NCI-H128 (cell line): ENCODE data around the gene KLHDC10.
A peak's percentile ranks its signal among the peaks of the same experiment; 100 is the strongest.
"Not testable (repeated sequence)": the region's sequence is repeated elsewhere in the genome, so short reads cannot be mapped to it uniquely, and the experiment has no call there.

Experiments
- DNase-seq: peaks from one replicate; lab custom pipeline; 2025; ENCODE audit not compliant: unreplicated experiment; lab: John Stamatoyannopoulos, UW

The KLHDC10 gene

DNA sequence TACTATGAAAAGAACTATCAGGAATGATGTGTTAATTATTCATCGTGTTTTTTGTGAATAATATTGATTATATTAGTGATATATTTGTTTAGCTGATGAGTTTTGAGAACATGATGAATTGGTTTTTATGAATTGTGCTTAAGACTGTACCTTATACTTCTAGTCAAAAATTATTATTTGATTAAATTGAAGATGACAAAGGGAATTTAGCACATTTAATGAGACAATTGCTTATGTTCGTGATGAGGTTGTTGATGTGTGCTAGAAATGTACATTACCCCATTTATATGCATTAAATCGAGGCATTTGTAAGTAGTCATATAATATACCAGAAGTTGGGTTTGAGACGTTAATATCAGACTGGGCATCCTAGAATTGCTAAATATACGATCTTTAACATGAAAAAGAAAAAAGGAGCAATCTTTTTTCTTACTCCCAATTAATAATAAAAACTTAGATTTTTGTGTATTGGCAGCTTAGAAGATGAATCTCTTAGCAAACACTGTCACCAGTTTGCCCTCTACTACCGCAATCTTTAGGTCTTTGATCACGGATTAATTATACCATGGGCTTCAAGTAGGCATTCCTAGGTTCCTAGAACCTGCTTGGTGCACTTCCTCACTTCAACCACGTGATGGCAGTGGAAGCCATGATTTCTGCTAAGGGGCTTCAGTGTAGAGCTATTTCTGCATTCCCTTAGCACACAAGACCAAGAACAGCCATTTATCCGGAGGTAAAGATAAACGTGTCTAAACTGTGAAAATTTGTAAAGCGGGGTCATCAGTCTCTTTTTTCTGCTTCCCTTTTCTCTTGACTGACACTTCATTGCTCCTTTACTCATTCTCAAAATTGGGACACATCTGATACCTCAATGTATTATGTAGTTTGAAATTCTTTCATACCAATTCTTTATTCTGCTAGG lies 1.6 kb downstream of the KLHDC10 start:
- peak; percentile 86 for DNase-seq

DNA sequence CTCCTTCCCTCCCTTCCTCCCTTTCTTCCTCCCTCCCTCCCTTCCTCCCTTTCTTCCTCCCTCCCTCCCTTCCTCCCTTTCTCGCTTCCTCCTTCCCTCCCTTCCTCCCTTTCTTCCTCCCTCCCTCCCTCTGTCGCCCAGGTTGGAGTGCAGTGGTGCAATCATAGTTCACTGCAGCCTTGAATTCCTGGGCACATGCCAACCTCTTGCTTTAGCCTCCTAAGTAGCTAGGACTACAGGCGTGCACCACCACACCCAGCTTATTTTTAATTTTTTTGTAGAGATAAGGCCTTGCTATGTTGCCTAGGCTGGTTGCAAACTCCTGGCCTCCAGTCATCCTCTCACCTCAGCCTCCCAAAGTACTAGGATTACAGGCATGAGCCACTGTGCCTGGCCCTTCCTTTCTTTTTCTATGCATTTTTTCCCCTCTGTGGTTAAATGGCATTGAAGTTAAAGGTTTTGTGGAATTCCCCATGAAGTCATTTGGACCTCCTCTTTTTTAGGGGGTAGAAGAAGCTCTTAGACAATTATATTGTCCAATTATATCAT lies 9.6 kb downstream of the KLHDC10 start:
- no peak for DNase-seq

DNA sequence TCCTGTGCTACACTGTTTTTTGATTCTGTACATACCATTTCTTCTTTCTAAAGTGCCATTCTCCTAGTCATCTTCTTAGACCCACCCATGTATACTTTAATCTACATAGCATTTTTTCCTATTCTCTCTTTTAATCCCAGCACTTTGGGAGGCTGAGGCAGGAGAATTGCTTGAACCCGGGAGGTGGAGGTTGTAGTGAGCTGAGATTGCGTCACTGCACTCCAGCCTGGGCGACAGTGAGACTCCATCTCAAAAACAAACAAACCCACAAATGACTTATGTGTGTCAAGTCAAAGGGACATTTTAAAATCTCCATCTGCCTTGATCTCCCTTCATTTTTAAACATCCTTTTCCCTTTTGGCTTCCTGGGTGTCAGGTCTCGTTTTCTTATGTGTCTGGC lies 13.2 kb downstream of the KLHDC10 start:
- not testable (repeated sequence) for DNase-seq

DNA sequence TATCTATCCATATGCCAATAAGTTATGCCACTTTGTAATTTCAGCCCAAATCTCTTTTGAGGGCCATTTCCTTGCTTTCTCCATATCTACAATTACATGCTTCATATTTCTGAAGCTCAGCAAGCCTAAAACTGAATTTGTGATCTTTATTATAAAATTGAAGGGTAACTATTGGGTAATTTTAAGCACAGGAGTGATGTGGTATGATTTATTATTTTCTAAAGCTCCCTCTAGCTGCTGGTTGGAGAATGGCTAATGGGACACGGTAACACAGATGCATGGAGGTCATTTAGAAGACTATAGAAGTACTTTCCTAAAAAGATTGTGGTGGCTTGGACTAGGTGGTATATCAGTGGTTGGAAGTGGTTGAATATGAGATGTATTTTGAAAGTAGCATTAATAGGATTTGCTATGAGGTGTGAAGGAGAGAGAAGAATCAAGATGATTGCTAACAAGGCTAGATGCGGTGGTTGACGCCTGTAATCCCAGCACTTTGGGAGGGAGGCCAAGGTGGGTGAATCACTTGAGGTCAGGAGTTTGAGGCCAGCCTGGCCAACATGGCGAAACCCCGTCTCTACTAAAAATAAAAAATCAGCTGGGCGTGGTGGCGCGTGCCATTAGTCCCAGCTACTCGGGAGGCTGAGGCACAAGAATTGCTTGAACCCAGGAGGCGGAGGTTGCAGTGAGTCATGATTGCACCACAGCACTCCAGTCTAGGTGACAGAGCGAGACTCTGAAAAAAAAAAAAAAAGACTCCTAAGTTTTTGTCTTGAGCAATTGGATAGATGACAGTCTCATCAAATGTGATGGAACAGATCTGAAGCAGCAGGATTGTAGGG lies 13.9 kb downstream of the KLHDC10 start:
- DNase-seq, result no peak

DNA sequence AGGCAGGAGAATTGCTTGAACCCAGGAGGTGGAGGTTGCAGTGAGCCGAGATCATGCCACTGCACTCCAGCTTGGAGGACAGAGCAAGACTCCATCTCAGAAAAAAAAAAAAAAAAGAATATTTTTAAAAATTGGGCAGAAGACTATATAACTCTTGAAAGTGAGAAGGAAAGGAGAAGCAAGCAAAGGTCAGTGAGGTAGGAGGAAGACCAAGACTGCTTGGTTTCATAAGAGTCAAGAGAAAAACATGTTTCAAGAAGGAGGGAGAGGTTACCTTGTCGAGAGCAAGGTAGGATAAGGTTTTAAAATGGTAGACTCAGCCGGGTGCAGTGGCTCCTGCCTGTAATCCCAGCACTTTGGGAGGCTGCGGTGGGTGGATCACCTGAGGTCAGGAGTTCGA lies 14.9 kb downstream of the KLHDC10 start:
- DNase-seq, result not testable (repeated sequence)

DNA sequence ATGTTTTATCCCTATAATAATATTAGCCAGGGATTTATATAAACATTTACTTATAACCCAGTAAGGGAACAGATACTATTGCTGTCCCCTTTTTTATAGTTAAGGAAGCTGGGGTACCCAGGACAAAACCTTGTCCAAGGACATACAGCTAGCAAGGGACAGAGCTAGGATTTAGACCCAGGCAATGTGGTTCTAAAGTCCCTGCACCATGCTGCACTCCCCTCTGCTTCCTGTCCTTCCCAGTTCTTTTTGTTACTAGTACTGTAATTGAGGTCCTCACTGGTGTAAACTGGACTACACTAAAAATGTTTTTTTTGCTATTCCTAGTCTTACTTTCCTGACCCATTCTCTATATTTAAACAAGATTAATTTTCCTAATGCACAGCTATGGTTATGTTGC lies 16.6 kb downstream of the KLHDC10 start:
- no peak for DNase-seq

DNA sequence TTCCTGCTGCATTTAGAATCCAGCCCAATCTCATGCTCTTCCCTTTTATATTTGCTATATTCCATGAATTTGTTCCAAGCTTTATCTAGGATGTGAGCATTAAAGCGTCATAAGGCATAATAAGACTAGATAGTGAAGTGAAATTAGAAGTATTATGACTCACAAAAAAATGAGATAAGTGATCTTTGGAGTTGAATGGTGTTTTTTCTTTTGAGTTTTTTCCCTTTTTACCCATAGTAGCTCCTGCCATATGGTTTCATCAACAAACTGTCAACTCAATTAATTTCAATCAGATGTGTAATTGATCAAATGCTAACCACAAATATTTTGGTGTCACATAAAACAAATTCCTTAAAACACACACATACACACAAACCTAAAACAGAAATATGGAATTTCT lies 17.0 kb downstream of the KLHDC10 start:
- DNase-seq, result no peak

DNA sequence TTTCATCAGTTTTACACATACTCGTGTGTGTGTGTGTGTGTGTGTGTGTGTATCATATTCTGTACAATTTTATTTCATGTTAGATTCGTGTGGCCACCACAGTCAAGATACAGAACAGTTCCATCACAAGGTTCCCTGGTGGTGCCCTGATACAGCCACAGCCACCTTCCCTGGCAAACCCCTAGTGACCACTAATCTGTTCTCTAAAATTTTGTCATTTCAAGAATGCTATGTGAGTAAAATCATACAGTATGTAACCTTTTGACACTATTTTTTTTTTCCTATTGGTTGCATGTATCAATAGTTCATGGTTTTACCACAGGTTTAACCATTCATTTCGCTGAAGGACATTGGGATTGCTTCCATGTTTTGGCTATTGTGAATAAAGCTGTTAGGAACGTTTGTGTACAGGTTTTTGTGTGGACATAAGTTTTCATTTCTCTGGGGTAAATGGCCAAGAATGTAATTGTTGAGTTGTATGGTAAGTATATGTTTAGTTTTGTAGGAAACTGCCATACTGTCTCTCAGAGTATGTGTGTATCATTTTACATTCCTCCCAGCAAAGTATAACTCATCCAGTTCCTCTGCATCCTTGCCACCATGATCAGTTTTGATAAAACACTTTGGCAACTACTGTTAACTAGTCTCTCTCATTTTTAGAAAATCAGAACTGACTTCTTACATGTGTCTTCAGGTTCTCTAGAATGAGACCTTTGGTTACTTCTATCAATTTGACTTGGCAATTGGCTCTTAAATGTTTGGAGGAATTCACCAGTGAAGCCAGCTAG lies 20.6 kb downstream of the KLHDC10 start:
- no peak for DNase-seq

DNA sequence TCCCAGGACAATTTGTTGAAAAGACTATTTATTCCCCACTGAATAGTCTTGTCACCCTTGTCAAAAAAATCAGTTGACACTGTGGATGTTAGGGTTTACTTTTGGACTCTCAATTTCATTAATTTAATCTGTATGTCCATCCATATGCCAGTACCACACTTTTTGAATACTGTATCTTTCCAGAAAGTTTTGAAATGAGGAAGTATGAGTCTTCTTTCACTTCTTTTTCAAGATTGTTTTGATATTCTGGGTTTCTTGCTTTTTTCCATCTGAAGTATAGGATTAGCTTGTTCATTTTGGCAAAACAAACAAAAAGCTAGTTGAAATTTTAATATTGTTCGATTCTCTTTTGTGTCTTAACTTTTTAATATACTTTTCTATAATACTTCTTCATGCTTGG lies 21.7 kb downstream of the KLHDC10 start:
- no peak for DNase-seq

DNA sequence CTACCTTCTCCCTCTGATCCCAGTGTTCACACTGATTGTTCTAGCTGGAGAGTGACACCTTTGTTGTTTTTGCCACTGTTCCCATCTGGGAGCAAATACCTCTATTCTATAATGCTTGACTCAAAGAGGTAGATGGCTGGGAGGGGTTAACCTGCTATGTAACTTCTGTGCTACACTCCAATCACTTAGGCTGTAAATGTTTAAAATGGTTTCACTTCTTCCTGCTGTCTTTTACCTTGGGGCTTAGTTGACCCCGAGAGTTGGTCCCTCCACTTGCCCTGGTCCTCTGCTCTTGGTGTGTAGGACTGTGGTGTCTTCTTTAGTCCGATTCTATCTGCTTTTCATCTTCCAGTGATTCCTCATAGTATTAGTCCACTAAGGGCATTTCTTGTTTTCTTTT lies 22.3 kb downstream of the KLHDC10 start:
- no peak for DNase-seq

DNA sequence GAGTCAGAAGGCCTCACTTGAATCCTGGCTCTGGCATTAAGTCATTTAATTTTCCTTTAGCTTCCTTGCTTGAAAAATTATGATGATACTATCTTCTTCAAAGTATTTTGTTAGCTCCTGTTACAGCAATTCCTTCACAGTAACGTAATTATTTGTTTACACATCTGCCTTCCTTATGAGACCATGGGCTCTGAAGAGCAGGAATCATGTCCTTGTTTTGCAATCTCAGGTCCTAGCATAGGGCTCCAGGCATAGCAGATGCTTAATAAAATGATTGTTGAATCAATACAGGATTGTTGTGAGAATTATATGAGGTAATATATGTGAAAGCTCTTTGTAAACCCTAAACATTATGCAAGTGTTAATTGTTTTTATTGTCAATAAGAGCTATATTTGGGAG lies 25.5 kb downstream of the KLHDC10 start:
- no peak for DNase-seq

DNA sequence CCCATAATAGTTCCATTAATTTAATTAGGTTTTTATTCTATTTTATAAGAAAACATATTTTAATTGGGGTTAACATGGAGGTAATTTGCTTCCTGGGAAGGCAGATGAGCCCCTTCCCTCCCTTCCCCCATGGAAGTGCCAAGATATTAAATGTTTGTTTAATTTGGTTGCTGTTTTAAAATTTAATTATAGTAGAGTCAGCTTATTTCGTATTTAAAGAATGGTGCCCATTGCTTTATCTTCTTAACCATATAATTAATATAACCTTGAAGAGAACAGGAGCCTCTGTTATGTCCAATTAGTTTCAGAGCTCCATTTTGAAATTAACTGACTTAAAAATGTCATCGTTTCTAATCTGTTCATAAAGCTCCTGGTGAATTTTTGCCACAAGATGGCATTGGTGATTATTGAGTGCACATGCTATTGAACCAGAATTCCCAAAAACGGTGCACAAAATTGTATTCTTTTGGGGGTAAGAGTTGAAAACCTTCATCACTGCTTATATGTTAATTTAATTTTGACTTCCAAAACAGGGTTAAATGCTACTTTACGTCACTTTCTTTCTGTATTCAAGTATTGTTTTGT lies 26.0 kb downstream of the KLHDC10 start:
- DNase-seq, result no peak

DNA sequence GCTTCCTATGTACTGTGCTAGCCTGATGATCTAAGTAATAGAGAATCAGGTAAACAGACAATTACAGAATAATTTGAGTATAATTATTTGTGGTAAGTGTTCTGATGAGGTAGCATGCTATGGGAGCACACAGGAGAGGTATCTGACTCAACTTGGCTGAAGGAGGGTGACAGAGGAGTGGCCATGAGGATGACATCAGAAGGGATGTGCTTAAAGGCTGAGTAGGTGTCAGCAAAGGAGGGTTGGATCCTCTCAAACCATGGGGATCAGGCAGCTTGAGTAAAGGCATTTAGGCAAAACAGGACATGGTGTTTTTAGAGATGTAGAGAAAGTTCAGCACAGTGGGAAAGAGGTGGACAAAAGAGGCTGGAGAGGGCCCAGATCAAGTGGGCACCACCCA lies 29.0 kb downstream of the KLHDC10 start:
- DNase-seq, result no peak

DNA sequence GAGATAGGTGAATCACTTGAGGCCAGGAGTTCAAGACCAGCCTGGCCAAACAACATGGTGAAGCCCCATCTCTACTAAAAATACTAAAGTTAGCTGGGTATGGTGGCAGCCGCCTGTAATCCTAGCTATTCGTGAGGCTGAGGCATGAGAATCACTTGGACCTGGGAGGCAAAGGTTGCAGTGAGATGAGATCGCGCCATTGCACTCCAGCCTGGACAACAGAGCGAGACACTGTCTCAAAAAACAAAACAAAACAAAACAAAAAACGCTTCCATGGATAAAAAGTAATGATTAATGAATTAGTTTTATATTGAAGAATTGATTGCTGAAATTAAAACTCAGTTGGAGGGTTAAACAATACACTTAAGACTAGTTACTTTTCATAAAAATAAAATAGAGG lies 32.3 kb downstream of the KLHDC10 start:
- DNase-seq, result no peak

DNA sequence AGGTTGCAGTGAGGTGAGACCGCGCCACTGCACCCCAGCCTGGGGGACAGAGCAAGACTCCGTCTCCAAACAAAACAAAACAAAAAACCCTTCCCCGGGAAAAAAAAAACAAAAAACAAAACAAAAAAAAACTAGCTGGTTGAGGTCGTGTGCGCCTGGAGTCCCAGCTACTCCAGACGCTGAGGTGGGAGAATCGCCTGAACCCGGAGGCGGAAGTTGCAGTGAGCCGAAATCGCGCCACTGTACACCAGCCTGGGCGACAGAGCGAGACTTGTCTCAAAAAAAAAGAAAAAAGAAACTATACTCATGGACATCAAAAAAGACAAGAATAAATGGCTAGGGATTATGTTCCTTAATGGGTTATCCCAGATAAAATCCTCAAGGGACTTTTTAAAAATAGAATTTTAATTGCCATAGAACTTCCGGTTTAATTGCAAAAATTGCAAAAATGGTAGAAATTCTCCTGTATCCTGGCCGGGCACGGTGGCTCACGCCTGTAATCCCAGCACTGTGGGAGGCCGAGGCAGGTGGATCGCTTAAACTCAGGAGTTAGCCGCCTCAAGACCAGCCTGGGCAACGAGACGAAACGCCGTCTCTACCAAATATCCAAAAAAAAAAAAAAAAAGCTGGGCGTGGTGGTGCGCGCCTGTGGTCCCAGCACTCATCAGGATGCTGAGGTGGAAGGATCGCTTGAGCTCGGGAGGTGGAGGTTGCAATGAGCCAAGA lies 37.8 kb downstream of the KLHDC10 start:
- DNase-seq, result no peak

DNA sequence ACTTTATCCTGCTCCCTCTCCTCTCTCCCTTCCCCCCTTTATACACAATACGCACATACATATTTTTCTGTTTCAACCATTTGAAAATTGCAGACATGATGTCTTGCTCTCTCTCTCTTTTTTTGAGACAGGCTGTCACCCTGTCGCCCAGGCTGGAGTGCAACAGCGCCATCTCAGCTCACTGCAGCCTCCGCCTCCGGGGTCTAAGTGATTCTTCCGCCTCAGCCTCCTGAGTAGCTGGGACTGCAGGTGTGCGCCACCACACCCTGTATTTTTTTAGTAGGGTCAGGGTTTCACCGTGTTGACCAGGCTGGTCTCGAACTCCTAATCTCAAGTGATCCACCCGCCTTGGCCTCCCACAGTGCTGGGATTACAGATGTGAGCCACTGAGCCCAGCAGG lies 38.5 kb downstream of the KLHDC10 start:
- DNase-seq, result no peak

DNA sequence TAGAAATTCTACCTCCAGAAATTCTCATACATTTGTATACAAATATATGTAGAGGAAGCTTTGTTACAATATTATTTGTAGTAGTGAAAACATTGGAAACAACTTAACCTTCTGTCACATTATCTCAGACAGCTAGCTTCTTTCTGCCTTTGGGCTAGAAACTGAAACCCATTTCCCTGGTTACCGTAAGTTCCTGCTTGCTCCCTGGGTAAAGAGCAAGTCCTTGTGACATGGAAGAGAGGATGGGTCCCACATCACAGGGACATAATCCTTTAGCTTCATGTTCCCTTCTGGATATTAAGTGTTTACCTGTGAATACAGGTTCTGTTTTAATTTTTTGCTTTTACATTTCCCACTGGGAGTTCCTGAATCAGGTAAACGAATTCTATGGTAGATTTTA lies 41.8 kb downstream of the KLHDC10 start:
- no peak for DNase-seq

DNA sequence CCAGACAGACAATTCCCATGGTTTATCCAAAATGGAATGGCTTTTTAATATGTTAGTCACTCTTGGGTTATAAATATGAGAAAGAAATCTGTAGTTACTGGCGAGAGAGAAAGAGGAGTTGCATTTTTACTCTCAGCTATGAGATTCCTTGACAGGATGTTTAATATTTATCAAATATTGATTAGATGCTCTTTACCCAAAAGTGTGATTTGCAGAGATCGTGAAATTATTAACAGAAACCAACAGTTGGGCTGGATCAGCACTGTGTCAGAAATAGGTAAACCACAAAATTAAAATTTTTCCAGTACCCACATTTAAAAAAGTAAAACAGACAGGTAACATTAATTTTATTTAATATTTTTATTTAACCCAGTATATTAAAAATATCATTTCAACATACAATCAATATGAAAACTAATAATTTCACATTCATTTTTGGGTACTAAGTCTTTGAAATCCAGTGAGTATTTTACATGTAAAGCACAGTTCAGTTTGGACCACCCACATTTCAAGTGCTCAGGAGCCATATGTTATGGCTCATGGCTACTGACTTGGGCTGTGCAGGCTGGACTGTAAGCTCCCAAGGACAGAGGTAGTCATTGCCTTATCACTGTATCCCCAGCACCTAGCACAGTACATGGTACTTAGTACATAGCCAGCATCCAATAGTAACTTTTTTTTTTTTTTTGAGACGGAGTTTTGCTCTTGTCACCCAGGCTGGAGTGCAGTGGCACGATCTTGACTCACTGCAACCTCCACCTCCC lies 42.5 kb downstream of the KLHDC10 start:
- no peak for DNase-seq

DNA sequence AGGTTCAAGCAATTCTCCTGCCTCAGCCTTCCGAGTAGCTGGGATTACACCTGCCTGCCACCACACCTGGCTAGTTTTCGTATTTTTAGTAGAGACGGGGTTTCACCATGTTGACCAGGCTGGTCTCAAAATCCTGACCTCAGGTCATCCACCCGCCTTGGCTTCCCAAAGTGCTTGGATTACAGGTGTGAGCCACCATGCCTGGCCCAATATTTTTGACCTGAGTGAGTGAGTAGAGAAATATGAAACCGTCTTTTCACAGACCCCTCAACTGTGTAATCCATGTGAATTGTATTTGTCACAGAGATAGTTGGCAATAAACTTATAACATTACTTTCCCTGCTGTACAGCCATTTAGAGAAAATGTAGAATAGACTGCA lies 43.1 kb downstream of the KLHDC10 start:
- not testable (repeated sequence) for DNase-seq
